K562 (cell line): ENCODE results near the gene CFAP70. TPM values are rescaled to one million over a fixed set of nuclear protein-coding genes. Genes with fewer than 3 reads are reported as not detected.

Source experiments
- E4F1 ChIP-seq: fragments of 250-450 bp; sonication (Bioruptor Pico); IDR thresholded peaks from 2 replicates; pipeline ENCODE4 v1.5.0; 2021; ENCODE audit warnings: mild to moderate bottlenecking, borderline replicate concordance
- FOXM1 ChIP-seq, 2 experiments: fragments of 450-650 bp in 1 of 2; sonication (generic) in 1 of 2; formaldehyde crosslinking in 1 of 2; IDR thresholded peaks; 2 replicates each; pipeline versions ENCODE4 v1.6.1 to v1.9.0; 2017 to 2022; ENCODE audit warnings: low read depth in 2 of 2, mild to moderate bottlenecking in 2 of 2, missing genetic modification reagents in 1 of 2, moderate library complexity in 1 of 2
- HCFC1 ChIP-seq: IDR thresholded peaks from 2 replicates; pipeline ENCODE4 v1.6.1; 2012; ENCODE audit warnings: low read depth, low read length, improper control_type of control experiment
- KHSRP ChIP-seq: fragments of 450-650 bp; IDR thresholded peaks from 2 replicates; pipeline ENCODE4 v1.6.1; 2017
- NFYB ChIP-seq: IDR thresholded peaks from 2 replicates; pipeline ENCODE4 v1.6.1; 2011; ENCODE audit warnings: mild to moderate bottlenecking, moderate library complexity; ENCODE audit not compliant: insufficient read length; ENCODE audit errors: extremely low read depth
- RBM22 ChIP-seq: fragments of 200-400 bp; formaldehyde crosslinking; IDR thresholded peaks from 2 replicates; pipeline ENCODE4 v1.6.1; 2018; ENCODE audit warnings: low read length, low read depth; ENCODE audit not compliant: poor library complexity, severe bottlenecking
- ZNF23 ChIP-seq: fragments of 250-450 bp; sonication (Bioruptor Pico); IDR thresholded peaks from 2 replicates; pipeline ENCODE4 v1.4.0; 2020; ENCODE audit warnings: mild to moderate bottlenecking
- polyA plus RNA-seq, 8 experiments: library from polyadenylated mRNA; depleted of rRNA in 4 of 8; stranded (reverse) in 5 of 8; unstranded in 3 of 8; fragments of >200 nt; fragmentation: Nextera tagmentation in 2 of 8; fragmentation: Illumina TruSeq in 1 of 8; extraction: Ambion mirVana in 2 of 8; extraction: Trizol in 1 of 8; gene quantifications; 2 replicates each; pipeline versions ENCODE4 v1.2.1 to v1.2.3, GENCODE V29; 2011 to 2014; ENCODE audit warnings: inconsistent platforms in 1 of 8, missing spikeins in 1 of 8
- total RNA-seq, 7 experiments: library from RNA; depleted of rRNA in 6 of 7; stranded (reverse); fragments of >200 nt in 6 of 7; fragmentation: Illumina TruSeq in 2 of 7; extraction: Trizol in 2 of 7; gene quantifications; 2 replicates each; pipeline versions ENCODE4 v1.2.1 to v1.2.3, GENCODE V29; 2011 to 2021; ENCODE audit warnings: low replicate concordance in 1 of 7
- TF ChIP-seq, protein P1 (sequence below): fragments of 250-450 bp; sonication (Bioruptor Pico); IDR thresholded peaks from 2 replicates; pipeline ENCODE4 v1.5.1; 2021; ENCODE audit warnings: mild to moderate bottlenecking

CFAP70 gene
- total and polyA plus RNA-seq, 9 of the 15 experiments (the other 6 are each of a cell fraction or from before 2014, with no cell fraction given), result 0.27 to 1.6 (median 0.86) TPM

- TF ChIP-seq, protein P1, sequence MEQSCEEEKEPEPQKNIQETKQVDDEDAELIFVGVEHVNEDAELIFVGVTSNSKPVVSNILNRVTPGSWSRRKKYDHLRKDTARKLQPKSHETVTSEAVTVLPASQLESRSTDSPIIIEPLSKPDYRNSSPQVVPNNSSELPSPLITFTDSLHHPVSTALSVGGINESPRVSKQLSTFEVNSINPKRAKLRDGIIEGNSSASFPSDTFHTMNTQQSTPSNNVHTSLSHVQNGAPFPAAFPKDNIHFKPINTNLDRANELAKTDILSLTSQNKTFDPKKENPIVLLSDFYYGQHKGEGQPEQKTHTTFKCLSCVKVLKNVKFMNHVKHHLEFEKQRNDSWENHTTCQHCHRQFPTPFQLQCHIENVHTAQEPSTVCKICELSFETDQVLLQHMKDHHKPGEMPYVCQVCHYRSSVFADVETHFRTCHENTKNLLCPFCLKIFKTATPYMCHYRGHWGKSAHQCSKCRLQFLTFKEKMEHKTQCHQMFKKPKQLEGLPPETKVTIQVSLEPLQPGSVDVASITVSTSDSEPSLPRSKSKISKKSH (CRISPR knock-in tag), result no peak
- peak; percentile 8; the same call in 1 of the 2 replicates for TF ChIP-seq KHSRP
- no peak for TF ChIP-seq FOXM1 (IDR thresholded peaks at IDR 0.05; ENCODE audit: low read depth)
- peak; percentile 72; the same call in 1 of the 2 replicates for TF ChIP-seq FOXM1 (CRISPR knock-in tag; IDR thresholded peaks at IDR 0.05; ENCODE audit: low read depth)
- no peak for TF ChIP-seq NFYB
- TF ChIP-seq ZNF23, result 0 out of 2 replicates have a peak, but pooled peaks have one; percentile 29
- peak; percentile 98 for TF ChIP-seq E4F1 (CRISPR knock-in tag)
- TF ChIP-seq HCFC1, result peak; percentile 61
- peak; percentile 90 for TF ChIP-seq RBM22
- TF ChIP-seq, all 486 proteins: peak for 241
Observed at GRCh38 chr10:73246646-73247508, 111.8 kb downstream of the CFAP70 start, which contains the start of gene DNAJC9 (continued).
